SK-N-SH (cell line): ENCODE data around the gene RFLNA. TPM values are rescaled to one million over a fixed set of nuclear protein-coding genes. Genes with fewer than 3 reads are reported as not detected.

Experiments
- CTCF ChIA-PET: fragments of 300-600, 350-600 bp; formaldehyde crosslinking; extraction: SDS; loops from one replicate; lab custom pipeline; 2021; lab: Yijun Ruan, JAX
- POLR2A ChIA-PET: fragments of 350-600 bp; sonication (Branson Sonifier 250); formaldehyde crosslinking; extraction: SDS; loops from one replicate; lab custom pipeline; 2020; ENCODE audit warnings: antibody characterized with exemption, inconsistent platforms; lab: Yijun Ruan, JAX
- DNase-seq: peaks from one replicate; pipeline ENCODE4 v3.0.0; 2012
- H2AFZ ChIP-seq: fragments of 200-600 bp; sonication (generic); 2 replicates; pipeline ENCODE4 v1.8.1; 2016; ENCODE audit warnings: antibody characterized with exemption, mild to moderate bottlenecking, low read depth
- H3F3A ChIP-seq: fragments of 200-600 bp; sonication (generic); replicated peaks from 2 replicates; pipeline ENCODE3; 2016; ENCODE audit warnings: antibody characterized with exemption, mild to moderate bottlenecking; ENCODE audit not compliant: insufficient read depth
- H3K27ac ChIP-seq, 2 experiments: fragments of 200-500 bp in 1 of 2; fragments of 200-600 bp in 1 of 2; sonication (Bioruptor generic) in 1 of 2; sonication (generic), shearing (Covaris generic) in 1 of 2; 2 replicates each; pipeline versions ENCODE4 v1.5.1 to v1.6.1; 2014 to 2016; ENCODE audit warnings: low read depth in 2 of 2, inconsistent platforms in 1 of 2, low read length in 1 of 2, mild to moderate bottlenecking in 1 of 2, mixed read lengths in 1 of 2
- H3K27me3 ChIP-seq: fragments of 200-600 bp; sonication (generic), shearing (Covaris generic); 2 replicates; pipeline ENCODE4 v1.6.1; 2016; ENCODE audit warnings: mixed run types; ENCODE audit not compliant: insufficient read depth
- H3K36me3 ChIP-seq, 2 experiments: fragments of 200-500 bp in 1 of 2; fragments of 200-600 bp in 1 of 2; sonication (Bioruptor generic) in 1 of 2; sonication (generic) in 1 of 2; replicated peaks in 1 of 2; 2 replicates each; pipeline versions ENCODE3 to v1.5.1; 2014 to 2016; ENCODE audit warnings: low read length in 1 of 2, mild to moderate bottlenecking in 1 of 2; ENCODE audit not compliant: insufficient read depth in 2 of 2, control insufficient read depth in 1 of 2
- H3K4me1 ChIP-seq, 2 experiments: fragments of 200-500 bp in 1 of 2; fragments of 200-600 bp in 1 of 2; sonication (Bioruptor generic) in 1 of 2; sonication (generic), shearing (Covaris generic) in 1 of 2; 2 replicates each; pipeline versions ENCODE4 v1.5.1 to v1.6.1; 2014 to 2016; ENCODE audit warnings: low read depth in 1 of 2, low read length in 1 of 2, mixed run types in 1 of 2; ENCODE audit not compliant: insufficient read depth in 2 of 2, control insufficient read depth in 1 of 2
- H3K4me2 ChIP-seq: fragments of 200-600 bp; sonication (generic), shearing (Covaris generic); 2 replicates; pipeline ENCODE4 v1.6.1; 2017; ENCODE audit warnings: mixed run types
- H3K4me3 ChIP-seq, 2 experiments: fragments of 200-500 bp in 1 of 2; fragments of 200-600 bp in 1 of 2; sonication (Bioruptor generic) in 1 of 2; sonication (generic), shearing (Covaris generic) in 1 of 2; 2 replicates each; pipeline versions ENCODE4 v1.5.1 to v1.8.1; 2014 to 2016; ENCODE audit warnings: low read depth in 2 of 2, inconsistent platforms in 1 of 2, low read length in 1 of 2, mild to moderate bottlenecking in 1 of 2, mixed read lengths in 1 of 2, moderate library complexity in 1 of 2
- H3K79me2 ChIP-seq: fragments of 200-600 bp; sonication (generic); 2 replicates; pipeline ENCODE4 v1.8.1; 2017; ENCODE audit warnings: mild to moderate bottlenecking; ENCODE audit not compliant: insufficient read depth
- H3K9ac ChIP-seq: fragments of 200-600 bp; sonication (generic); 2 replicates; pipeline ENCODE4 v1.6.1; 2017; ENCODE audit warnings: mixed run types
- H3K9me2 ChIP-seq: fragments of 200-600 bp; sonication (generic); 2 replicates; pipeline ENCODE4 v1.6.1; 2017; ENCODE audit warnings: mixed run types
- H3K9me3 ChIP-seq: fragments of 200-600 bp; sonication (generic); 2 replicates; pipeline ENCODE4 v1.6.1; 2017; ENCODE audit warnings: mixed run types, mild to moderate bottlenecking, moderate library complexity
- H4K20me1 ChIP-seq: fragments of 200-600 bp; sonication (generic); 2 replicates; pipeline ENCODE4 v1.6.1; 2017; ENCODE audit warnings: mild to moderate bottlenecking, mixed run types; ENCODE audit not compliant: insufficient read depth
- CTCF ChIP-seq: fragments of 200-600 bp; sonication (generic); IDR thresholded peaks from 2 replicates; pipeline ENCODE4 v1.6.1; 2017; ENCODE audit warnings: antibody characterized with exemption, mild to moderate bottlenecking, moderate library complexity
- ELF1 ChIP-seq: IDR thresholded peaks from 2 replicates; pipeline ENCODE4 v1.4.0; 2012
- EP300 ChIP-seq, 2 experiments: IDR thresholded peaks; 2 replicates each; pipeline versions ENCODE4 v1.4.0 to v1.6.1; 2012; ENCODE audit warnings: borderline replicate concordance in 1 of 2, low read depth in 1 of 2, low read length in 1 of 2
- EZH2phosphoT487 ChIP-seq: fragments of 200-600 bp; sonication (generic); IDR thresholded peaks from 2 replicates; pipeline ENCODE4 v1.6.1; 2017; ENCODE audit warnings: low read depth, mixed run types, mild to moderate bottlenecking, antibody characterized with exemption, moderate library complexity, borderline replicate concordance
- FOXM1 ChIP-seq: IDR thresholded peaks from 2 replicates; pipeline ENCODE4 v1.4.0; 2012; ENCODE audit warnings: low read depth, mild to moderate bottlenecking
- GATA2 ChIP-seq: sonication (generic); formaldehyde crosslinking; IDR thresholded peaks from 2 replicates; pipeline ENCODE4 v1.5.0; 2020; ENCODE audit warnings: mild to moderate bottlenecking, missing genetic modification reagents
- MEF2A ChIP-seq: IDR thresholded peaks from 2 replicates; pipeline ENCODE4 v1.4.0; 2012; ENCODE audit warnings: low read depth, borderline replicate concordance
- NFIC ChIP-seq: IDR thresholded peaks from 2 replicates; pipeline ENCODE4 v1.4.0; 2012; ENCODE audit warnings: borderline replicate concordance
- PBX3 ChIP-seq: IDR thresholded peaks from 2 replicates; pipeline ENCODE4; 2012
- RAD21 ChIP-seq: IDR thresholded peaks from 2 replicates; pipeline ENCODE4 v1.6.1; 2012; ENCODE audit warnings: mild to moderate bottlenecking, low read length
- RXRA ChIP-seq: IDR thresholded peaks from 2 replicates; pipeline ENCODE4 v1.4.0; 2012; ENCODE audit warnings: low read depth, mild to moderate bottlenecking, borderline replicate concordance
- SIN3A ChIP-seq: IDR thresholded peaks from 2 replicates; pipeline ENCODE4 v1.6.1; 2012; ENCODE audit warnings: low read depth, mild to moderate bottlenecking, low read length, moderate library complexity, borderline replicate concordance
- SMC3 ChIP-seq: IDR thresholded peaks from 2 replicates; pipeline ENCODE4 v1.6.1; 2012; ENCODE audit warnings: low read depth, low read length, improper control_type of control experiment
- TCF12 ChIP-seq: IDR thresholded peaks from 2 replicates; pipeline ENCODE4 v1.4.0; 2012
- TEAD4 ChIP-seq: IDR thresholded peaks from 2 replicates; pipeline ENCODE4 v1.4.0; 2012; ENCODE audit warnings: mild to moderate bottlenecking, borderline replicate concordance; ENCODE audit not compliant: insufficient read depth
- WGBS: methylation state at CpG from one replicate; pipeline ENCODE4 v1.1.6; 2017; ENCODE audit warnings: low lambda C conversion rate; 5-methylcytosine and 5-hydroxymethylcytosine counted together
- polyA plus RNA-seq, 3 experiments: library from polyadenylated mRNA; depleted of rRNA; stranded (reverse); fragments of >200 nt; gene quantifications; 2 replicates each; pipeline ENCODE4 v1.2.3, GENCODE V29; 2012
- TF ChIP-seq, protein P1 (sequence below): IDR thresholded peaks from 2 replicates; pipeline ENCODE4 v1.4.0; 2012; ENCODE audit warnings: low read depth, borderline replicate concordance

Gene RFLNA
- polyA plus RNA-seq, 1 of the 3 experiments (the other 2 are of a cell fraction), result 0.10 TPM

GRCh38 chr12:124282287-124282686, 12.6 kb upstream of the RFLNA start:
- Histone ChIP-seq H3K4me1 (peaks cover 0 to 8% of the 10 kb centered on the region in 2 experiments; a peak in 2 of 4 replicates), H4K20me1 (no peaks in the 10 kb centered on the region), H3K36me3 (no peaks in the 10 kb centered on the region), H3K9ac (no peak overlapping the region), H2AFZ (no peak overlapping the region), H3K79me2 (no peaks in the 10 kb centered on the region), H3K27me3 (peaks cover 6% of the 10 kb centered on the region; the same call in 1 of the 2 replicates), H3K4me3 (no peak overlapping the region), H3K4me2 (no peak overlapping the region), H3K9me3 (no peaks in the 10 kb centered on the region), H3K27ac (no peak overlapping the region), H3K9me2 (no peaks in the 10 kb centered on the region), H3F3A (no peaks in the 10 kb centered on the region)
- 55% methylated on average over 5 of the region's 5 CpGs for WGBS
- TF ChIP-seq TEAD4 (no peak), MEF2A (no peak)
- no peak for DNase-seq
- ChIA-PET POLR2A (no interaction called here), CTCF (interaction anchor here (0.8 kb wide), 1 partner anchor 9 kb away, joined by 3 read pairs; no protein-coding TSS in a partner anchor)

GRCh38 chr12:124283326-124283725, 11.6 kb upstream of the RFLNA start:
- WGBS, result 56% methylated on average over 7 of the region's 7 CpGs
- TF ChIP-seq EZH2phosphoT487 (no peak), EP300 (IDR thresholded peaks at IDR 0.05; ENCODE audit: borderline replicate concordance in 1 of 2, low read depth in 1 of 2, low read length in 1 of 2) (no peak), TCF12 (no peak), RAD21 (no peak), RXRA (no peak), SMC3 (no peak), CTCF (no peak), SIN3A (no peak), GATA2 (CRISPR knock-in tag) (no peak), FOXM1 (no peak), NFIC (no peak), ELF1 (no peak), PBX3 (no peak)
- TF ChIP-seq, protein P1, sequence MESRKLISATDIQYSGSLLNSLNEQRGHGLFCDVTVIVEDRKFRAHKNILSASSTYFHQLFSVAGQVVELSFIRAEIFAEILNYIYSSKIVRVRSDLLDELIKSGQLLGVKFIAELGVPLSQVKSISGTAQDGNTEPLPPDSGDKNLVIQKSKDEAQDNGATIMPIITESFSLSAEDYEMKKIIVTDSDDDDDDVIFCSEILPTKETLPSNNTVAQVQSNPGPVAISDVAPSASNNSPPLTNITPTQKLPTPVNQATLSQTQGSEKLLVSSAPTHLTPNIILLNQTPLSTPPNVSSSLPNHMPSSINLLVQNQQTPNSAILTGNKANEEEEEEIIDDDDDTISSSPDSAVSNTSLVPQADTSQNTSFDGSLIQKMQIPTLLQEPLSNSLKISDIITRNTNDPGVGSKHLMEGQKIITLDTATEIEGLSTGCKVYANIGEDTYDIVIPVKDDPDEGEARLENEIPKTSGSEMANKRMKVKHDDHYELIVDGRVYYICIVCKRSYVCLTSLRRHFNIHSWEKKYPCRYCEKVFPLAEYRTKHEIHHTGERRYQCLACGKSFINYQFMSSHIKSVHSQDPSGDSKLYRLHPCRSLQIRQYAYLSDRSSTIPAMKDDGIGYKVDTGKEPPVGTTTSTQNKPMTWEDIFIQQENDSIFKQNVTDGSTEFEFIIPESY, result no peak
- H4K20me1 ChIP-seq, result no peaks in the 10 kb centered on the region
- ChIA-PET POLR2A (no interaction called here), CTCF (no interaction called here)
- peaks cover 6% of the 10 kb centered on the region; the same call in 1 of the 2 replicates for H3K27me3 ChIP-seq
- no peaks in the 10 kb centered on the region for H3F3A ChIP-seq
- no peaks in the 10 kb centered on the region for H3K79me2 ChIP-seq
- H3K36me3 ChIP-seq, result no peaks in the 10 kb centered on the region
- no peak overlapping the region for H2AFZ ChIP-seq
- no peak overlapping the region for H3K4me2 ChIP-seq
- H3K4me3 ChIP-seq, result no peak overlapping the region
- H3K9me3 ChIP-seq, result no peaks in the 10 kb centered on the region
- no peak for DNase-seq
- H3K4me1 ChIP-seq, result peaks cover 0 to 8% of the 10 kb centered on the region in 2 experiments; a peak in 2 of 4 replicates
- no peaks in the 10 kb centered on the region for H3K9me2 ChIP-seq
- no peak overlapping the region for H3K27ac ChIP-seq
- H3K9ac ChIP-seq, result no peak overlapping the region
